GM06990 (cell line): Measurements from ENCODE around the gene SF3B1.

Source experiments
- DNase-seq: peaks from one replicate; pipeline ENCODE4 v3.0.0-alpha.2; 2011; ENCODE audit not compliant: insufficient read length; ENCODE audit errors: extremely low read depth
- H3K27me3 ChIP-seq: replicated peaks from 2 replicates; pipeline ENCODE4 v1.6.0; 2011; ENCODE audit warnings: low read length; ENCODE audit not compliant: control insufficient read depth, insufficient read depth
- H3K36me3 ChIP-seq: 2 replicates; pipeline ENCODE4 v1.5.1; 2011; ENCODE audit warnings: low read length; ENCODE audit not compliant: control insufficient read depth, insufficient read depth
- H3K4me3 ChIP-seq: replicated peaks from 2 replicates; pipeline ENCODE4 v1.5.1; 2011; ENCODE audit warnings: low read depth, mild to moderate bottlenecking, control low read depth, low read length
- TF ChIP-seq, protein P1 (sequence below): IDR thresholded peaks from 2 replicates; pipeline ENCODE4 v1.5.1; 2011; ENCODE audit warnings: low read length, control low read depth, mild to moderate bottlenecking, inconsistent platforms; ENCODE audit not compliant: insufficient read depth, poor library complexity, severe bottlenecking

Gene SF3B1

GRCh38 chr2:197416268-197416667, 18.6 kb downstream of the SF3B1 start:
- Histone ChIP-seq H3K36me3 (peaks cover 9% of the 10 kb centered on the region), H3K27me3 (no peaks in the 10 kb centered on the region), H3K4me3 (no peak overlapping the region)
- DNase-seq: no peak
- TF ChIP-seq, protein P1, sequence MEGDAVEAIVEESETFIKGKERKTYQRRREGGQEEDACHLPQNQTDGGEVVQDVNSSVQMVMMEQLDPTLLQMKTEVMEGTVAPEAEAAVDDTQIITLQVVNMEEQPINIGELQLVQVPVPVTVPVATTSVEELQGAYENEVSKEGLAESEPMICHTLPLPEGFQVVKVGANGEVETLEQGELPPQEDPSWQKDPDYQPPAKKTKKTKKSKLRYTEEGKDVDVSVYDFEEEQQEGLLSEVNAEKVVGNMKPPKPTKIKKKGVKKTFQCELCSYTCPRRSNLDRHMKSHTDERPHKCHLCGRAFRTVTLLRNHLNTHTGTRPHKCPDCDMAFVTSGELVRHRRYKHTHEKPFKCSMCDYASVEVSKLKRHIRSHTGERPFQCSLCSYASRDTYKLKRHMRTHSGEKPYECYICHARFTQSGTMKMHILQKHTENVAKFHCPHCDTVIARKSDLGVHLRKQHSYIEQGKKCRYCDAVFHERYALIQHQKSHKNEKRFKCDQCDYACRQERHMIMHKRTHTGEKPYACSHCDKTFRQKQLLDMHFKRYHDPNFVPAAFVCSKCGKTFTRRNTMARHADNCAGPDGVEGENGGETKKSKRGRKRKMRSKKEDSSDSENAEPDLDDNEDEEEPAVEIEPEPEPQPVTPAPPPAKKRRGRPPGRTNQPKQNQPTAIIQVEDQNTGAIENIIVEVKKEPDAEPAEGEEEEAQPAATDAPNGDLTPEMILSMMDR: no peak

DNA sequence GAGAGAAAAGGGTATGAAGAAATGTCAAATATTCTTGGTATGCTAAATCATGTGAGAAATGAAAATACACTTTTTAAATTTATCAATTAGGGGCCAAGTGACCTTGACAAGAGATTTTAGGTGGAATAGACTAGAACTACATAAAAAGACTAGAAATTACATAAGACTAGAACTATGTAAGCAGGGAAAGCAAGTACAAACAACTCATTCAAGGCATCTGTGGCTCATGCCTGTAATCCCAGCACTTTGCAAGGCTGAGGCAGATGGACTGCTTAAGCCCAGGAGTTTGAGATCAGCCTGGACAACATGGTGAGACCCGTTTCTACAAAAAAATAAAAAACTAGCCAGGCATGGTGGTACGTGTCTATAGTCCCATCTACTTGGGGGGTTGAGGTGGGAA, 20.3 kb downstream of the SF3B1 start:
- Histone ChIP-seq H3K36me3 (peaks cover 16% of the 10 kb centered on the region), H3K4me3 (no peak overlapping the region), H3K27me3 (no peaks in the 10 kb centered on the region)
- no peak for DNase-seq
- TF ChIP-seq, protein P1: no peak

- H3K27me3 ChIP-seq: no peaks in the 10 kb centered on the region
- H3K36me3 ChIP-seq: peaks cover 16% of the 10 kb centered on the region
- no peak for DNase-seq
- TF ChIP-seq, protein P1: no peak
- H3K4me3 ChIP-seq: no peak overlapping the region
Observed at GRCh38 chr2:197414039-197414438, 20.8 kb downstream of the SF3B1 start.

- no peak for DNase-seq
- peaks cover 21% of the 10 kb centered on the region for H3K36me3 ChIP-seq
- no peak overlapping the region for H3K4me3 ChIP-seq
- TF ChIP-seq, protein P1: no peak
- H3K27me3 ChIP-seq: no peaks in the 10 kb centered on the region
Observed at GRCh38 chr2:197405582-197405981, 29.2 kb downstream of the SF3B1 start.

GRCh38 chr2:197399887-197400540, 34.8 kb downstream of the SF3B1 start:
- TF ChIP-seq, protein P1: no peak
- no peak for DNase-seq
- Histone ChIP-seq H3K27me3 (no peaks in the 10 kb centered on the region), H3K4me3 (no peak overlapping the region), H3K36me3 (peaks cover 23% of the 10 kb centered on the region)

GRCh38 chr2:197398913-197399312, 35.9 kb downstream of the SF3B1 start:
- H3K27me3 ChIP-seq: no peaks in the 10 kb centered on the region
- H3K36me3 ChIP-seq: peaks cover 23% of the 10 kb centered on the region
- H3K4me3 ChIP-seq: no peak overlapping the region
- TF ChIP-seq, protein P1: no peak
- DNase-seq: no peak
